Activated CD4-positive, alpha-beta T cell treated with anti-CD3 and anti-CD28 coated beads, Interleukin-2, amount 50 U/mL, for 16 hours (primary cell): ENCODE results near the gene MUC13.

Source experiments
- DNase-seq: peaks from one replicate; pipeline ENCODE4 v3.0.0-alpha.2; 2020

Gene MUC13

GRCh38 chr3:124941771-124942170 lies 7.2 kb upstream of the MUC13 start:
- no peak for DNase-seq

- no peak for DNase-seq
Measured at GRCh38 chr3:124939661-124940060, 5.1 kb upstream of the MUC13 start.

GRCh38 chr3:124938896-124939295 lies 4.3 kb upstream of the MUC13 start:
- no peak for DNase-seq

GRCh38 chr3:124937049-124937448 lies 2.5 kb upstream of the MUC13 start:
- no peak for DNase-seq

- DNase-seq: no peak
Measured at GRCh38 chr3:124935794-124936542, 1.4 kb upstream of the MUC13 start.

- no peak for DNase-seq
Measured at GRCh38 chr3:124935264-124935663, 713 bp upstream of the MUC13 start.

- DNase-seq: peak; percentile 45
Measured at GRCh38 chr3:124928333-124929202, 6.0 kb downstream of the MUC13 start.

GRCh38 chr3:124927574-124928045 lies 6.9 kb downstream of the MUC13 start:
- DNase-seq: no peak

GRCh38 chr3:124926426-124927101 lies 8.0 kb downstream of the MUC13 start:
- no peak for DNase-seq

GRCh38 chr3:124924741-124925140 lies 9.8 kb downstream of the MUC13 start:
- no peak for DNase-seq

GRCh38 chr3:124923833-124924232 lies 10.7 kb downstream of the MUC13 start:
- DNase-seq: no peak

GRCh38 chr3:124920718-124921117 lies 13.8 kb downstream of the MUC13 start:
- no peak for DNase-seq

GRCh38 chr3:124919756-124920155 lies 14.8 kb downstream of the MUC13 start:
- no peak for DNase-seq

- no peak for DNase-seq
Measured at GRCh38 chr3:124918524-124918923, 16.0 kb downstream of the MUC13 start.

GRCh38 chr3:124916837-124917409 lies 17.6 kb downstream of the MUC13 start:
- DNase-seq: no peak

GRCh38 chr3:124915254-124915653 lies 19.3 kb downstream of the MUC13 start:
- DNase-seq: no peak

GRCh38 chr3:124907957-124908356 lies 26.6 kb downstream of the MUC13 start:
- DNase-seq: no peak

GRCh38 chr3:124904835-124905492 lies 29.6 kb downstream of the MUC13 start:
- no peak for DNase-seq

- DNase-seq: no peak
Measured at GRCh38 chr3:124903896-124904834, 30.4 kb downstream of the MUC13 start.

- no peak for DNase-seq
Measured at GRCh38 chr3:124896824-124897526, 37.6 kb downstream of the MUC13 start.

GRCh38 chr3:124895756-124896155 lies 38.8 kb downstream of the MUC13 start:
- DNase-seq: no peak
